K562 (cell line): ENCODE results near the gene HHIPL2. TPM values are rescaled to one million over a fixed set of nuclear protein-coding genes. Genes with fewer than 3 reads are reported as not detected.

ENCODE experiments used
- ATAC-seq: fragments of 200-7000 bp; cut with Tn5 transposase; 3 replicates; pipeline ENCODE4 v1.9.1; 2020; ENCODE audit warnings: moderate library complexity
- BruUV-seq: library from RNA; stranded (reverse); fragments of 400-500 nt; replicated peaks from 2 replicates; lab custom pipeline; 2021; lab: Mats Ljungman, UMichigan
- CTCF ChIA-PET: fragments of 300-600 bp; formaldehyde crosslinking; extraction: SDS; loops from one replicate; lab custom pipeline; 2021; ENCODE audit warnings: low intra/inter-chr PET ratio; lab: Yijun Ruan, JAX
- POLR2A ChIA-PET: fragments of 300-600, 350-650 bp; sonication (Branson Sonifier 250); formaldehyde crosslinking; extraction: SDS; loops from one replicate; lab custom pipeline; 2021; ENCODE audit warnings: antibody characterized with exemption, inconsistent platforms; lab: Yijun Ruan, JAX
- DNase-seq, 4 experiments: peaks; one replicate each; pipeline versions ENCODE4 v3.0.0 to v3.0.0-alpha.2; 2011 to 2018; ENCODE audit warnings: low spot score in 3 of 4, mixed read lengths in 3 of 4; ENCODE audit errors: extremely low read depth in 1 of 4
- FAIRE-seq: peaks from 2 replicates; lab custom pipeline; 2011; peaks lifted over from hg19 to GRCh38; lab: Jason Lieb, UNC
- H2AFZ ChIP-seq: 2 replicates; pipeline ENCODE4 v1.6.0; 2011; ENCODE audit warnings: low read depth, low read length, control low read depth, inconsistent platforms
- H3K27ac ChIP-seq: fragments of 200-600 bp; 3 replicates; pipeline ENCODE4 v1.8.0; 2011; ENCODE audit warnings: low read depth, mild to moderate bottlenecking, control low read depth, inconsistent platforms, low read length, moderate library complexity, mixed read lengths; ENCODE audit errors: extremely low read depth
- H3K27me3 ChIP-seq, 2 experiments: fragments of 300-600 bp in 1 of 2; 2 replicates in 1 of 2; 3 replicates in 1 of 2; pipeline versions ENCODE4 v1.6.0 to v1.8.0; 2011; ENCODE audit warnings: inconsistent platforms in 2 of 2, low read length in 2 of 2, mild to moderate bottlenecking in 1 of 2, mixed read lengths in 1 of 2, moderate library complexity in 1 of 2; ENCODE audit not compliant: control insufficient read depth in 2 of 2, insufficient read depth in 2 of 2
- H3K36me3 ChIP-seq: fragments of 300-600 bp; 3 replicates; pipeline ENCODE4 v1.8.0; 2011; ENCODE audit warnings: mild to moderate bottlenecking, low read length, inconsistent platforms; ENCODE audit not compliant: control insufficient read depth, insufficient read depth
- H3K4me1 ChIP-seq, 2 experiments: fragments of 200-600 bp in 1 of 2; replicated peaks in 1 of 2; 2 replicates in 1 of 2; 3 replicates in 1 of 2; pipeline versions ENCODE4 v1.5.1 to v1.8.0; 2011; ENCODE audit warnings: inconsistent platforms in 2 of 2, low read length in 2 of 2, mild to moderate bottlenecking in 1 of 2, mixed read lengths in 1 of 2, moderate library complexity in 1 of 2; ENCODE audit not compliant: control insufficient read depth in 2 of 2, insufficient read depth in 2 of 2
- H3K4me2 ChIP-seq: 2 replicates; pipeline ENCODE4 v1.6.1; 2011; ENCODE audit warnings: low read length, control low read depth, inconsistent platforms, mixed read lengths; ENCODE audit not compliant: insufficient read depth
- H3K4me3 ChIP-seq: fragments of 200-600 bp; sonication (generic), shearing (Covaris generic); 2 replicates; pipeline ENCODE4 v1.5.1; 2016; ENCODE audit warnings: control low read depth, inconsistent platforms
- H3K79me2 ChIP-seq: fragments of 200-600 bp; 3 replicates; pipeline ENCODE4 v1.8.0; 2011; ENCODE audit warnings: low read length, inconsistent platforms; ENCODE audit not compliant: control insufficient read depth, insufficient read depth
- H3K9ac ChIP-seq, 2 experiments: 2 replicates each; pipeline versions ENCODE4 v1.6.0 to v1.6.1; 2011; ENCODE audit warnings: low read depth in 2 of 2, low read length in 2 of 2, control low read depth in 1 of 2, inconsistent platforms in 1 of 2, mild to moderate bottlenecking in 1 of 2, mixed read lengths in 1 of 2; ENCODE audit not compliant: insufficient read depth in 1 of 2
- H3K9me1 ChIP-seq: one replicate; pipeline ENCODE4 v1.6.0; 2011; ENCODE audit warnings: inconsistent platforms, mild to moderate bottlenecking, low read length, moderate library complexity; ENCODE audit not compliant: control insufficient read depth, insufficient read depth
- H3K9me3 ChIP-seq: replicated peaks from 2 replicates; pipeline ENCODE4 v1.5.1; 2011; ENCODE audit warnings: low read depth, low read length, inconsistent platforms; ENCODE audit not compliant: control insufficient read depth, insufficient read depth
- H4K20me1 ChIP-seq: replicated peaks from 2 replicates; pipeline ENCODE4 v1.6.1; 2011; ENCODE audit warnings: low read length, inconsistent platforms, mixed read lengths; ENCODE audit not compliant: control insufficient read depth, insufficient read depth
- ATF6 ChIP-seq: sonication (generic); formaldehyde crosslinking; IDR thresholded peaks from 2 replicates; pipeline ENCODE4 v1.4.0; 2020; ENCODE audit warnings: mild to moderate bottlenecking, missing genetic modification reagents
- FOXA3 ChIP-seq, 2 experiments: fragments of 450-650 bp in 1 of 2; sonication (generic) in 1 of 2; formaldehyde crosslinking; IDR thresholded peaks in 1 of 2; conservative IDR thresholded peaks in 1 of 2; 2 replicates each; pipeline versions ENCODE4 v1.4.0 to v1.8.0; 2020 to 2022; ENCODE audit warnings: mild to moderate bottlenecking in 2 of 2, missing genetic modification reagents in 1 of 2
- LARP7 ChIP-seq: fragments of 450-650 bp; IDR thresholded peaks from 2 replicates; pipeline ENCODE4 v1.6.1; 2016
- SMAD1 ChIP-seq: fragments of 150-350 bp; IDR thresholded peaks from 2 replicates; pipeline ENCODE4 v1.6.1; 2014; ENCODE audit warnings: low read length, low read depth; ENCODE audit not compliant: partially characterized antibody
- ZNF518B ChIP-seq: fragments of 250-450 bp; sonication (Bioruptor Pico); IDR thresholded peaks from 2 replicates; pipeline ENCODE4 v1.5.0; 2021; ENCODE audit warnings: mild to moderate bottlenecking, moderate library complexity
- ZNF583 ChIP-seq: fragments of 250-450 bp; sonication (Bioruptor Pico); IDR thresholded peaks from 2 replicates; pipeline ENCODE4 v1.4.0; 2020
- WGBS: fragments of 100-300 bp; shearing (Covaris generic); methylation state at CpG from one replicate; pipeline ENCODE4 v1.1.6; 2016; ENCODE audit warnings: low coverage, mixed read lengths; ENCODE audit not compliant: insufficient coverage; ENCODE audit errors: missing lambda C conversion rate; 5-methylcytosine and 5-hydroxymethylcytosine counted together
- in situ Hi-C: fragments of 300-500 bp; cut with MboI; formaldehyde crosslinking; loops from 4 replicates; pipeline ENCODE4 v1.15.0; 2018; ENCODE audit warnings: inconsistent platforms, mixed read lengths
- intact Hi-C: fragments of 100-400 bp; cut with micrococcal nuclease; formaldehyde crosslinking; loops from 2 replicates; pipeline ENCODE4 v1.14.2; 2022
- polyA plus RNA-seq, 8 experiments: library from polyadenylated mRNA; depleted of rRNA in 4 of 8; stranded (reverse) in 5 of 8; unstranded in 3 of 8; fragments of >200 nt; fragmentation: Nextera tagmentation in 2 of 8; fragmentation: Illumina TruSeq in 1 of 8; extraction: Ambion mirVana in 2 of 8; extraction: Trizol in 1 of 8; gene quantifications; 2 replicates each; pipeline versions ENCODE4 v1.2.1 to v1.2.3, GENCODE V29; 2011 to 2014; ENCODE audit warnings: inconsistent platforms in 1 of 8, missing spikeins in 1 of 8
- total RNA-seq, 7 experiments: library from RNA; depleted of rRNA in 6 of 7; stranded (reverse); fragments of >200 nt in 6 of 7; fragmentation: Illumina TruSeq in 2 of 7; extraction: Trizol in 2 of 7; gene quantifications; 2 replicates each; pipeline versions ENCODE4 v1.2.1 to v1.2.3, GENCODE V29; 2011 to 2021; ENCODE audit warnings: low replicate concordance in 1 of 7
- TF ChIP-seq, protein P1 (sequence below): sonication (generic); formaldehyde crosslinking; IDR thresholded peaks from 2 replicates; pipeline ENCODE4 v1.5.0; 2020; ENCODE audit warnings: missing genetic modification reagents

HHIPL2 gene
- total and polyA plus RNA-seq, 9 of the 15 experiments (the other 6 are each of a cell fraction or from before 2014, with no cell fraction given), result 0.05 to 0.60 (median 0.20) TPM; not detected in 1

DNA sequence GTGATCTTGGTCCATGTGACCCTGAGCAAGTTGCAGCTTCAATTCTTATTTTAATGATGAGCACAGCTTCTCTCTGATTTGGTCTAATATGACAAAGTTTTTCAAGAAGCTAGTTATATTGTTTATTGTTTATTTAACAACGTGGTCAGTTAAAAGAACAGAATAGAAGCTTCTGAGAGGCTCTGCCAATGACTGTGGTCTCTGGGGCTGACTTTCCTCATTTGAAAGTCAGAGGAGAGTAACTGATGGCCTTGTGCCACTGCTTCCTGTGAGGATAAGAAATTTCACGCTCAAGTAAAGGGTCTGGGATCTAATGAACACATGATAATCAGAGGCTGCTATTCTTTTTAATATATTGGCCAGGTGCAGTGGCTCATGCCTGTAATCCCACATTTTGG lies 7.3 kb downstream of the HHIPL2 start:
- WGBS, result 0% methylated on average over 2 of the region's 2 CpGs
- no peak for TF ChIP-seq FOXA3 (CRISPR knock-in tag; conservative IDR thresholded peaks at IDR 0.05 in 1 of 2, IDR thresholded peaks at IDR 0.05 in 1 of 2)
- TF ChIP-seq ATF6 (CRISPR knock-in tag), result no peak
- TF ChIP-seq, protein P1, sequence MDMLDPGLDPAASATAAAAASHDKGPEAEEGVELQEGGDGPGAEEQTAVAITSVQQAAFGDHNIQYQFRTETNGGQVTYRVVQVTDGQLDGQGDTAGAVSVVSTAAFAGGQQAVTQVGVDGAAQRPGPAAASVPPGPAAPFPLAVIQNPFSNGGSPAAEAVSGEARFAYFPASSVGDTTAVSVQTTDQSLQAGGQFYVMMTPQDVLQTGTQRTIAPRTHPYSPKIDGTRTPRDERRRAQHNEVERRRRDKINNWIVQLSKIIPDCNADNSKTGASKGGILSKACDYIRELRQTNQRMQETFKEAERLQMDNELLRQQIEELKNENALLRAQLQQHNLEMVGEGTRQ (CRISPR knock-in tag), result no peak
- TF ChIP-seq SMAD1, result no peak
- TF ChIP-seq ZNF518B (CRISPR knock-in tag), result no peak
- TF ChIP-seq LARP7, result no peak
- TF ChIP-seq ZNF583 (CRISPR knock-in tag), result no peak
- H4K20me1 ChIP-seq, result no peaks in the 10 kb centered on the region
- no peak for ATAC-seq
- ChIA-PET CTCF (no interaction called here), POLR2A (interaction anchor here (1.2 to 1.5 kb wide), 2 partner anchors 12 to 16 kb away, joined by 3 to 4 read pairs; no protein-coding TSS in a partner anchor)
- H3K36me3 ChIP-seq, result no peaks in the 10 kb centered on the region
- no peak for DNase-seq
- intact Hi-C loops, result loop anchor here (5.0 kb wide), 1 partner anchor 92 kb away; no protein-coding TSS in a partner anchor
- no peak overlapping the region for H3K9ac ChIP-seq
- no TSS peak for BruUV-seq
- H3K4me2 ChIP-seq, result no peak overlapping the region
- in situ Hi-C loops, result no loop called here
- H3K79me2 ChIP-seq, result no peaks in the 10 kb centered on the region
- no peak overlapping the region for H3K27ac ChIP-seq
- peaks cover 0 to 16% of the 10 kb centered on the region in 2 experiments; a peak in 2 of 5 replicates for H3K27me3 ChIP-seq
- no peaks in the 10 kb centered on the region for H3K9me1 ChIP-seq
- H2AFZ ChIP-seq, result 0 out of 2 replicates have a peak overlapping the region, but pooled peaks have one; percentile 36
- no peak overlapping the region for H3K4me3 ChIP-seq
- H3K9me3 ChIP-seq, result no peaks in the 10 kb centered on the region
- H3K4me1 ChIP-seq, result peaks cover 0 to 6% of the 10 kb centered on the region in 2 experiments; a peak in 4 of 5 replicates
- no peak for FAIRE-seq
